SK-N-SH treated with all-trans-retinoic acid at 6 μM for 48 hours (cell line): ENCODE data around the gene LTO1.

Experiments
- ATAC-seq: fragments of 200-7000 bp; cut with Tn5 transposase; 3 replicates; pipeline ENCODE4 v1.9.1; 2020; ENCODE audit warnings: mild to moderate bottlenecking, moderate library complexity
- ARNTL ChIP-seq: fragments of 450-650 bp; formaldehyde crosslinking; IDR thresholded peaks from 2 replicates; pipeline ENCODE4 v1.5.0; 2020; ENCODE audit warnings: low read depth, mild to moderate bottlenecking, moderate library complexity, borderline replicate concordance
- BACH2 ChIP-seq: fragments of 250-450 bp; sonication (Bioruptor Pico); IDR thresholded peaks from 2 replicates; pipeline ENCODE4 v1.9.0; 2021; ENCODE audit warnings: mild to moderate bottlenecking, borderline replicate concordance
- CREB5 ChIP-seq: fragments of 250-450 bp; sonication (Bioruptor Pico); IDR thresholded peaks from 2 replicates; pipeline ENCODE4 v1.5.1; 2020; ENCODE audit warnings: low read depth, mild to moderate bottlenecking, moderate library complexity
- CSDC2 ChIP-seq: fragments of 250-450 bp; sonication (Bioruptor Pico); IDR thresholded peaks from 2 replicates; pipeline ENCODE4 v1.5.0; 2020; ENCODE audit warnings: mild to moderate bottlenecking, moderate library complexity
- CSRNP3 ChIP-seq: fragments of 250-450 bp; sonication (Bioruptor Pico); IDR thresholded peaks from 2 replicates; pipeline ENCODE4 v1.5.1; 2021; ENCODE audit warnings: mild to moderate bottlenecking, moderate library complexity
- ESRRG ChIP-seq: fragments of 250-450 bp; sonication (Bioruptor Pico); IDR thresholded peaks from 2 replicates; pipeline ENCODE4 v1.6.1; 2021; ENCODE audit warnings: mild to moderate bottlenecking
- GLIS3 ChIP-seq: fragments of 250-450 bp; sonication (Bioruptor Pico); IDR thresholded peaks from 2 replicates; pipeline ENCODE4 v1.5.0; 2020; ENCODE audit warnings: mild to moderate bottlenecking, moderate library complexity
- ISL1 ChIP-seq: fragments of 250-450 bp; sonication (Bioruptor Pico); IDR thresholded peaks from 2 replicates; pipeline ENCODE4 v2.1.2; 2022; ENCODE audit warnings: mild to moderate bottlenecking, moderate library complexity
- OSR1 ChIP-seq: fragments of 250-450 bp; sonication (Bioruptor Pico); IDR thresholded peaks from 2 replicates; pipeline ENCODE4 v1.8.0; 2022; ENCODE audit warnings: moderate library complexity, mild to moderate bottlenecking, inconsistent platforms
- PATZ1 ChIP-seq: fragments of 250-450 bp; sonication (Bioruptor Pico); IDR thresholded peaks from 2 replicates; pipeline ENCODE4 v1.8.0; 2020; ENCODE audit warnings: mild to moderate bottlenecking, moderate library complexity, borderline replicate concordance
- POU6F1 ChIP-seq: fragments of 250-450 bp; sonication (Bioruptor Pico); IDR thresholded peaks from 2 replicates; pipeline ENCODE4 v1.8.0; 2021; ENCODE audit warnings: low read depth, mild to moderate bottlenecking, moderate library complexity, borderline replicate concordance
- PPARA ChIP-seq: fragments of 250-450 bp; sonication (Bioruptor Pico); IDR thresholded peaks from 2 replicates; pipeline ENCODE4 v1.5.0; 2020; ENCODE audit warnings: mild to moderate bottlenecking, borderline replicate concordance
- SNAI2 ChIP-seq: fragments of 250-450 bp; sonication (Bioruptor Pico); IDR thresholded peaks from 2 replicates; pipeline ENCODE4 v1.5.0; 2020; ENCODE audit warnings: mild to moderate bottlenecking, moderate library complexity
- TCF4 ChIP-seq: fragments of 250-450 bp; sonication (Bioruptor Pico); IDR thresholded peaks from 2 replicates; pipeline ENCODE4 v1.8.0; 2021; ENCODE audit warnings: mild to moderate bottlenecking, moderate library complexity, borderline replicate concordance
- TOX ChIP-seq: fragments of 250-450 bp; sonication (Bioruptor Pico); IDR thresholded peaks from 2 replicates; pipeline ENCODE4 v1.8.0; 2021; ENCODE audit warnings: mild to moderate bottlenecking, moderate library complexity, borderline replicate concordance
- ZC3H10 ChIP-seq: fragments of 250-450 bp; sonication (Bioruptor Pico); IDR thresholded peaks from 2 replicates; pipeline ENCODE4 v1.5.1; 2021; ENCODE audit warnings: mild to moderate bottlenecking, moderate library complexity
- ZFP3 ChIP-seq: fragments of 250-450 bp; sonication (Bioruptor Pico); IDR thresholded peaks from 2 replicates; pipeline ENCODE4 v1.5.0; 2020; ENCODE audit warnings: mild to moderate bottlenecking, moderate library complexity
- ZFP30 ChIP-seq: fragments of 450-650 bp; formaldehyde crosslinking; IDR thresholded peaks from 2 replicates; pipeline ENCODE4 v1.5.0; 2022; ENCODE audit warnings: mild to moderate bottlenecking, moderate library complexity
- ZNF565 ChIP-seq: fragments of 450-650 bp; formaldehyde crosslinking; conservative IDR thresholded peaks from 2 replicates; pipeline ENCODE4 v1.5.0; 2020; ENCODE audit warnings: low read depth, mild to moderate bottlenecking, moderate library complexity
- ZNF70 ChIP-seq: fragments of 450-650 bp; formaldehyde crosslinking; IDR thresholded peaks from 2 replicates; pipeline ENCODE4 v1.5.0; 2020; ENCODE audit warnings: mild to moderate bottlenecking, moderate library complexity
- ZNF8 ChIP-seq: fragments of 450-650 bp; formaldehyde crosslinking; IDR thresholded peaks from 2 replicates; pipeline ENCODE4 v1.5.0; 2020; ENCODE audit warnings: mild to moderate bottlenecking, moderate library complexity

The LTO1 gene

GRCh38 chr11:69634069-69634468 lies 41.1 kb downstream of the LTO1 start (continued):
- no peak for TF ChIP-seq CSDC2 (CRISPR knock-in tag)
- TF ChIP-seq TOX = no peak
- TF ChIP-seq, all 23 proteins: peak for 0

DNA sequence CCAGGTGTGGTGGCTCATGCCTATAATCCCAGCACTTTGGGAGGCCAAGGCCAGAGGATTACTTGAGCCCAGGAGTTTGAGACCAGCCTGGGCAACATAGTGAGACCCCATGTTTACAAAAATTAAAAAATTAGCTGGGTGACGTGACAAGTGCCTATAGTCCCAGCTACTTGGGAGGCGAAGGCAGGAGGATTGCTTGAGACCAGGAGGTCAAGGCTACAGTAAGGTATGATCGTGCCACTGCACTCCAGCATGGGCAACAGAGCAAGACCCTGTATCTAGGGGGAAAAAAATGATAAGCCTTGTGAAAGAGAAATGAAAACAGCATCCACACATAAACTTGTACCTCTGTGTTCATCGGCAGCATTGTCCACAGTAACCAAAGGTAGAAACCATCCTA lies 42.3 kb downstream of the LTO1 start:
- no peak for TF ChIP-seq SNAI2 (CRISPR knock-in tag)
- TF ChIP-seq ZNF565 (CRISPR knock-in tag) = no peak
- TF ChIP-seq TOX = no peak
- TF ChIP-seq ISL1 (CRISPR knock-in tag) = no peak
- ATAC-seq = no peak

GRCh38 chr11:69630424-69630823 lies 44.7 kb downstream of the LTO1 start:
- ATAC-seq = no peak
- no peak for TF ChIP-seq PPARA (CRISPR knock-in tag)

DNA sequence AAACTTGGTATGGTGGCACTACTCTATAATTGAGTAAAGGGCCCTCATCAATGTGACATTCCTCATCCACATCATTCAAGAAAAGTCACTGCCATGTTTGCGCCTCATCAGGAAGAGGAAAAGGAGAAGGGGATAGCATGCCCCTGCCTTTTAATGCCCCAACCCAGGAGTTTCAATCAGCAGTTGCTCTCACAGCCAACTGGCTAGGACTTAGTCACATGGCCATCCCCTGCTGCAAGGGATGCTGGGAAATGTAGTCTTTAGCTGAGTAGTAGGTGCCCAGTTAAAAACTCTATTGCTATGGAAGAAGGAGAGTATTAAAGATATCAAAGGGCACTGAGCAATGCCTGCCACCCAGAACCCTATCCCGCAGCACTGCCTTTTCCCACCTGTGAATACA lies 45.1 kb downstream of the LTO1 start:
- 0 out of 3 replicates have a peak, but pooled peaks have one; percentile 30 for ATAC-seq
- no peak for TF ChIP-seq POU6F1 (CRISPR knock-in tag)
- TF ChIP-seq, all 23 proteins: peak for 0

GRCh38 chr11:69627551-69627950 lies 47.6 kb downstream of the LTO1 start:
- ATAC-seq = no peak
- TF ChIP-seq ARNTL (CRISPR knock-in tag) = no peak
- TF ChIP-seq ESRRG (CRISPR knock-in tag) = no peak
- TF ChIP-seq TCF4 (CRISPR knock-in tag) = no peak
- no peak for TF ChIP-seq CREB5 (CRISPR knock-in tag)
- TF ChIP-seq PATZ1 (CRISPR knock-in tag) = no peak
- no peak for TF ChIP-seq ZNF565 (CRISPR knock-in tag)
- TF ChIP-seq OSR1 = no peak
- no peak for TF ChIP-seq ZC3H10 (CRISPR knock-in tag)
- no peak for TF ChIP-seq BACH2 (CRISPR knock-in tag)
- TF ChIP-seq ZNF8 (CRISPR knock-in tag) = no peak
- TF ChIP-seq ZNF70 (CRISPR knock-in tag) = no peak
- no peak for TF ChIP-seq ZFP3 (CRISPR knock-in tag)
- TF ChIP-seq TOX = no peak
- no peak for TF ChIP-seq CSRNP3
- no peak for TF ChIP-seq ISL1 (CRISPR knock-in tag)
- TF ChIP-seq SNAI2 (CRISPR knock-in tag) = no peak
- TF ChIP-seq GLIS3 (CRISPR knock-in tag) = no peak

- no peak for TF ChIP-seq PATZ1 (CRISPR knock-in tag)
- no peak for TF ChIP-seq ESRRG (CRISPR knock-in tag)
- TF ChIP-seq ZFP30 (CRISPR knock-in tag) = no peak
- TF ChIP-seq CSRNP3 = no peak
- no peak for TF ChIP-seq SNAI2 (CRISPR knock-in tag)
- TF ChIP-seq ZNF8 (CRISPR knock-in tag) = no peak
- no peak for TF ChIP-seq TOX
- TF ChIP-seq CSDC2 (CRISPR knock-in tag) = no peak
- no peak for ATAC-seq
These were observed 49.7 kb downstream of the LTO1 start for GRCh38 chr11:69625476-69625875.
